Measurements from ENCODE around the gene TAS2R40. TPM values are rescaled to one million over a fixed set of nuclear protein-coding genes. Genes with fewer than 3 reads are reported as not detected.
"Not testable (repeated sequence)": the region's sequence is repeated elsewhere in the genome, so short reads cannot be mapped to it uniquely, and the experiment has no call there.

TAS2R40 gene
- total RNA-seq, 1 donor from 2014 or later: not detected

GRCh38 chr7:143199040-143199439 lies 22.8 kb upstream of the TAS2R40 start:
- no peaks in the 10 kb centered on the region for H3K9me3 ChIP-seq (ENCODE audit: control insufficient read depth in 3 of 3, low read length in 3 of 3)
- no peaks in the 10 kb centered on the region for H3K36me3 ChIP-seq (ENCODE audit: control insufficient read depth in 3 of 3, insufficient read depth in 3 of 3, low read length in 3 of 3)
- H3K9ac ChIP-seq (ENCODE audit: low read depth in 1 of 3, low read length in 3 of 3): no peak overlapping the region
- H3K27ac ChIP-seq (ENCODE audit: low read depth, low read length): no peak overlapping the region
- H3K27me3 ChIP-seq (ENCODE audit: control insufficient read depth in 3 of 3, insufficient read depth in 3 of 3, low read length in 3 of 3): peaks cover 0 to 3% (median 0%) of the 10 kb centered on the region in 3 donors
- no peak overlapping the region for H3K4me3 ChIP-seq (ENCODE audit: low read length in 3 of 3)
- H3K4me1 ChIP-seq (ENCODE audit: control insufficient read depth in 3 of 3, insufficient read depth in 3 of 3, low read length in 3 of 3): no peaks in the 10 kb centered on the region

- no peaks in the 10 kb centered on the region for H3K36me3 ChIP-seq (ENCODE audit: control insufficient read depth in 3 of 3, insufficient read depth in 3 of 3, low read length in 3 of 3)
- H3K4me3 ChIP-seq (ENCODE audit: low read length in 3 of 3): no peak overlapping the region
- no peaks in the 10 kb centered on the region for H3K4me1 ChIP-seq (ENCODE audit: control insufficient read depth in 3 of 3, insufficient read depth in 3 of 3, low read length in 3 of 3)
- no peak overlapping the region for H3K9ac ChIP-seq (ENCODE audit: low read depth in 1 of 3, low read length in 3 of 3)
- peaks cover 0 to 3% (median 0%) of the 10 kb centered on the region in 3 donors for H3K27me3 ChIP-seq (ENCODE audit: control insufficient read depth in 3 of 3, insufficient read depth in 3 of 3, low read length in 3 of 3)
- no peak overlapping the region for H3K27ac ChIP-seq (ENCODE audit: low read depth, low read length)
- no peaks in the 10 kb centered on the region for H3K9me3 ChIP-seq (ENCODE audit: control insufficient read depth in 3 of 3, low read length in 3 of 3)
Measured at GRCh38 chr7:143202161-143202560, 19.7 kb upstream of the TAS2R40 start.

- no peaks in the 10 kb centered on the region for H3K9me3 ChIP-seq (ENCODE audit: control insufficient read depth in 3 of 3, low read length in 3 of 3)
- H3K27me3 ChIP-seq (ENCODE audit: control insufficient read depth in 3 of 3, insufficient read depth in 3 of 3, low read length in 3 of 3): peaks cover 0 to 3% (median 0%) of the 10 kb centered on the region in 3 donors
- H3K4me3 ChIP-seq (ENCODE audit: low read length in 3 of 3): no peak overlapping the region
- H3K27ac ChIP-seq (ENCODE audit: low read depth, low read length): no peak overlapping the region
- no peak overlapping the region for H3K9ac ChIP-seq (ENCODE audit: low read depth in 1 of 3, low read length in 3 of 3)
- no peaks in the 10 kb centered on the region for H3K36me3 ChIP-seq (ENCODE audit: control insufficient read depth in 3 of 3, insufficient read depth in 3 of 3, low read length in 3 of 3)
- no peaks in the 10 kb centered on the region for H3K4me1 ChIP-seq (ENCODE audit: control insufficient read depth in 3 of 3, insufficient read depth in 3 of 3, low read length in 3 of 3)
Measured at GRCh38 chr7:143203386-143203785, 18.5 kb upstream of the TAS2R40 start.

GRCh38 chr7:143205560-143206293 lies 16.1 kb upstream of the TAS2R40 start:
- Histone ChIP-seq H3K9me3 (ENCODE audit: control insufficient read depth in 3 of 3, low read length in 3 of 3) (no peaks in the 10 kb centered on the region), H3K4me3 (ENCODE audit: low read length in 3 of 3) (no peak overlapping the region)

GRCh38 chr7:143210541-143210940 lies 11.3 kb upstream of the TAS2R40 start:
- Histone ChIP-seq H3K4me3 (ENCODE audit: low read length in 3 of 3) (no peak overlapping the region), H3K9me3 (ENCODE audit: control insufficient read depth in 3 of 3, low read length in 3 of 3) (no peaks in the 10 kb centered on the region), H3K27me3 (ENCODE audit: control insufficient read depth in 3 of 3, insufficient read depth in 3 of 3, low read length in 3 of 3) (no peaks in the 10 kb centered on the region), H3K36me3 (ENCODE audit: control insufficient read depth in 3 of 3, insufficient read depth in 3 of 3, low read length in 3 of 3) (no peaks in the 10 kb centered on the region), H3K9ac (ENCODE audit: low read depth in 1 of 3, low read length in 3 of 3) (no peak overlapping the region), H3K4me1 (ENCODE audit: control insufficient read depth in 3 of 3, insufficient read depth in 3 of 3, low read length in 3 of 3) (no peaks in the 10 kb centered on the region), H3K27ac (ENCODE audit: low read depth, low read length) (no peak overlapping the region)

More at GRCh38 chr7:143205560-143206293, 16.1 kb upstream of the TAS2R40 start:
- H3K27me3 ChIP-seq (ENCODE audit: control insufficient read depth in 3 of 3, insufficient read depth in 3 of 3, low read length in 3 of 3): peaks cover 0 to 3% (median 0%) of the 10 kb centered on the region in 3 donors
- H3K4me1 ChIP-seq (ENCODE audit: control insufficient read depth in 3 of 3, insufficient read depth in 3 of 3, low read length in 3 of 3): no peaks in the 10 kb centered on the region
- no peak overlapping the region for H3K27ac ChIP-seq (ENCODE audit: low read depth, low read length)
- peak overlapping the region in 1 of 3 donors; percentile 33 for H3K9ac ChIP-seq (ENCODE audit: low read depth in 1 of 3, low read length in 3 of 3)
- H3K36me3 ChIP-seq (ENCODE audit: control insufficient read depth in 3 of 3, insufficient read depth in 3 of 3, low read length in 3 of 3): no peaks in the 10 kb centered on the region

- not testable (repeated sequence) for H3K27ac ChIP-seq (ENCODE audit: low read depth, low read length); H3K9me3 ChIP-seq (ENCODE audit: control insufficient read depth in 3 of 3, low read length in 3 of 3); H3K27me3 ChIP-seq (ENCODE audit: control insufficient read depth in 3 of 3, insufficient read depth in 3 of 3, low read length in 3 of 3)
Measured at GRCh38 chr7:143213478-143213877, 8.4 kb upstream of the TAS2R40 start.

GRCh38 chr7:143214789-143215679 lies 6.8 kb upstream of the TAS2R40 start:
- H3K4me1 ChIP-seq (ENCODE audit: control insufficient read depth in 3 of 3, insufficient read depth in 3 of 3, low read length in 3 of 3): no peaks in the 10 kb centered on the region

More at GRCh38 chr7:143213478-143213877, 8.4 kb upstream of the TAS2R40 start:
- H3K4me1 ChIP-seq (ENCODE audit: control insufficient read depth in 3 of 3, insufficient read depth in 3 of 3, low read length in 3 of 3); H3K36me3 ChIP-seq (ENCODE audit: control insufficient read depth in 3 of 3, insufficient read depth in 3 of 3, low read length in 3 of 3); H3K9ac ChIP-seq (ENCODE audit: low read depth in 1 of 3, low read length in 3 of 3); H3K4me3 ChIP-seq (ENCODE audit: low read length in 3 of 3): not testable (repeated sequence)

GRCh38 chr7:143216151-143216550 lies 5.7 kb upstream of the TAS2R40 start:
- H3K9ac ChIP-seq (ENCODE audit: low read depth in 1 of 3, low read length in 3 of 3): no peak overlapping the region
- no peaks in the 10 kb centered on the region for H3K36me3 ChIP-seq (ENCODE audit: control insufficient read depth in 3 of 3, insufficient read depth in 3 of 3, low read length in 3 of 3)
- H3K4me1 ChIP-seq (ENCODE audit: control insufficient read depth in 3 of 3, insufficient read depth in 3 of 3, low read length in 3 of 3): no peaks in the 10 kb centered on the region
- no peaks in the 10 kb centered on the region for H3K9me3 ChIP-seq (ENCODE audit: control insufficient read depth in 3 of 3, low read length in 3 of 3)
- H3K27me3 ChIP-seq (ENCODE audit: control insufficient read depth in 3 of 3, insufficient read depth in 3 of 3, low read length in 3 of 3): no peaks in the 10 kb centered on the region
- no peak overlapping the region for H3K4me3 ChIP-seq (ENCODE audit: low read length in 3 of 3)
- no peak overlapping the region for H3K27ac ChIP-seq (ENCODE audit: low read depth, low read length)

More at GRCh38 chr7:143214789-143215679, 6.8 kb upstream of the TAS2R40 start:
- H3K27me3 ChIP-seq (ENCODE audit: control insufficient read depth in 3 of 3, insufficient read depth in 3 of 3, low read length in 3 of 3): no peaks in the 10 kb centered on the region
- H3K36me3 ChIP-seq (ENCODE audit: control insufficient read depth in 3 of 3, insufficient read depth in 3 of 3, low read length in 3 of 3): no peaks in the 10 kb centered on the region
- H3K9ac ChIP-seq (ENCODE audit: low read depth in 1 of 3, low read length in 3 of 3): no peak overlapping the region
- no peak overlapping the region for H3K27ac ChIP-seq (ENCODE audit: low read depth, low read length)
- no peaks in the 10 kb centered on the region for H3K9me3 ChIP-seq (ENCODE audit: control insufficient read depth in 3 of 3, low read length in 3 of 3)
- H3K4me3 ChIP-seq (ENCODE audit: low read length in 3 of 3): no peak overlapping the region

- Histone ChIP-seq H3K27ac (ENCODE audit: low read depth, low read length) (no peak overlapping the region), H3K4me3 (ENCODE audit: low read length in 3 of 3) (no peak overlapping the region), H3K27me3 (ENCODE audit: control insufficient read depth in 3 of 3, insufficient read depth in 3 of 3, low read length in 3 of 3) (no peaks in the 10 kb centered on the region), H3K9ac (ENCODE audit: low read depth in 1 of 3, low read length in 3 of 3) (no peak overlapping the region), H3K9me3 (ENCODE audit: control insufficient read depth in 3 of 3, low read length in 3 of 3) (no peaks in the 10 kb centered on the region), H3K4me1 (ENCODE audit: control insufficient read depth in 3 of 3, insufficient read depth in 3 of 3, low read length in 3 of 3) (no peaks in the 10 kb centered on the region), H3K36me3 (ENCODE audit: control insufficient read depth in 3 of 3, insufficient read depth in 3 of 3, low read length in 3 of 3) (no peaks in the 10 kb centered on the region)
Measured at GRCh38 chr7:143216686-143217085, 5.2 kb upstream of the TAS2R40 start.

- no peaks in the 10 kb centered on the region for H3K9me3 ChIP-seq (ENCODE audit: control insufficient read depth in 3 of 3, low read length in 3 of 3)
- H3K9ac ChIP-seq (ENCODE audit: low read depth in 1 of 3, low read length in 3 of 3): no peak overlapping the region
- no peaks in the 10 kb centered on the region for H3K27me3 ChIP-seq (ENCODE audit: control insufficient read depth in 3 of 3, insufficient read depth in 3 of 3, low read length in 3 of 3)
- H3K27ac ChIP-seq (ENCODE audit: low read depth, low read length): no peak overlapping the region
- no peak overlapping the region for H3K4me3 ChIP-seq (ENCODE audit: low read length in 3 of 3)
- H3K4me1 ChIP-seq (ENCODE audit: control insufficient read depth in 3 of 3, insufficient read depth in 3 of 3, low read length in 3 of 3): no peaks in the 10 kb centered on the region
- H3K36me3 ChIP-seq (ENCODE audit: control insufficient read depth in 3 of 3, insufficient read depth in 3 of 3, low read length in 3 of 3): no peaks in the 10 kb centered on the region
Measured at GRCh38 chr7:143217806-143218205, 4.0 kb upstream of the TAS2R40 start.
